ENCODE measurements around the gene USH2A.

- TF ChIP-seq CTCF (IDR thresholded peaks at IDR 0.05; ENCODE audit: low read length) (no peak), EZH2phosphoT487 (IDR thresholded peaks at IDR 0.05; ENCODE audit: low read length) (no peak), EZH2 (optimal IDR thresholded peaks at IDR 0.05; ENCODE audit: low read depth, low read length) (no peak)
These were observed 33.5 kb downstream of the USH2A start for GRCh38 chr1:216389774-216390173.
